Pons (tissue), 1 donor: Measurements from ENCODE around the gene ZBTB45.
"Not testable (repeated sequence)": the region's sequence is repeated elsewhere in the genome, so short reads cannot be mapped to it uniquely, and the experiment has no call there.

Source experiments
- DNase-seq: peaks from one replicate; pipeline ENCODE4 v3.0.0-alpha.2; 2016; ENCODE audit warnings: low spot score

The ZBTB45 gene

DNA sequence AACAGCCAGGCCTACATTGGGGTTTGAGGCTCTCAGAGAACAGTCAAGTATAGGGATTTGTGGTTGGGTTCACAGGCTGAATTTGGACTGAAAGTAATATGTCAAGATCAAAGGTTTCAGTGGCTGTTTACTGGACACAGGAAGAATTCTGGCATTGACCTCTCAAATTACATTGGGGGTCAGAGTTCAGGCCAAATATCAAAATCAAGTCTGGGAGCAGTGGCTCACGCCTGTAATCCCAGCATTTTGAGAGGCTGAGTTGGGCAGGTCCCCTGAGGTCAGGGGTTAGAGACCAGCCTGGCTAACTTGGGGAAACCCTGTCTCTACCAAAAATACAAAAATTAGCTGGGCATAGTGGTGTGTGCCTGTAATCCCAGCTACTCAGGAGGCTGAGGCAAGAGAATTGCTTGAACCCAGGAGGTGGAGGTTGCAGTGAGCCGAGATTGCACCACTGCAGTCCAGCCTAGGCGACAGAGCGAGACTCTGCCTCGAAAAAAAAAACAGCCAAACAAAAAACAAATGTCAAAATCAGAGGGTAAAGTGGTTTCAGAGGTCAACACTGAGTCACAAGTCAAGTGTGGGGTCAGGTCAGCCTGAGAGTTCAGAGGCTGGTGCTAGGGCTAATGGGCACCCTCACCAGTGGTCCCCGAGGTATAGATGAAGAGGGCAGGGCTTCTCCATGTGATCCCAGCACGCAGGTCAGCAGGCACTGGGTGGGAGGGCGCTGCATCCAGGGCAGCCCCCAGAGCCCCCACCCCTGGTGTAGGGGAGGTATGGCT lies 9.3 kb downstream of the ZBTB45 start:
- DNase-seq = no peak

DNA sequence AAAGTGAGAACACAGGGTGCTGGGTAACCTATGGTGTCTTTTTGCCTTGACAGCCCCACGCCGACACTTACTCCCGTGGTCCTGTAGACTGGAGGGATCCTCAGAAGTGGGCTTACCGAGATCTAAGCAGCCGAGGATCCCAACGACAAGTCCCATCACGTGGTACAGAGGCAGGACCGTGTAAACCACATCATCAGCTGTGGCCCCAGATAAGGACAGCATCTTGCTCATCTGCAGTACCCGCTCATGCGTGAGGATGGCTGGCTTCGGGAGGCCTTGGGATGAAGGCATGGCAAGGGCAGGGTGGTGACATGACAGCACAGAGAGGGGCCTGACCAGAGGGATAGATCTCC lies 9.9 kb downstream of the ZBTB45 start:
- no peak for DNase-seq

DNA sequence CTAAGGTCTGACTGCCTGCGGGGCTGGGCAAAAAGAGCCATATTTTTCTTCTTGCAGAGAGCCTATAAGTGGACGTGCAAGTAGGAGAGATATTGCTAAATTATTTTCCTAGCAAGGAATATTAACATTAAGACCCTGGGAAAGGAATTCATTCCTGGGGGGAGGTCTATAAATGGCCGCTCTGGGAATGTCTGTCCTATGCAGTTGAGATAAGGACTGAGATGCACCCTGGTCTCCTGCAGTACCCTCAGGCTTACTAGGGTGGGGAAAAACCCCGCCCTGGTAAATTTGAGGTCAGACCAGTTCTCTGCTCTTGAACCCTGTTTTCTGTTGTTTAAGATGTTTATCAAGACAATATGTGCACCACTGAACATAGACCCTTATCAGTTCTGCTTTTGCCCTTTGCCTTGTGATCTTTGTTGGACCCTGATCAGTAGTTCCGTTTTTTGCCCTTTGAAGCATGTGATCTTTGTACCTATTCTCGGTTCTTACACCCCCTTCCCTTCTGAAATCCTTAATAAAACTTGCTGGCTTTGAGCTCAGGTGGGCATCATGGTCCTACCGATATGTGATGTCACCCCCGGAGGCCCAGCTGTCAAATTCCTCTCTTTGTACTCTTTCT lies 11.9 kb downstream of the ZBTB45 start:
- not testable (repeated sequence) for DNase-seq

DNA sequence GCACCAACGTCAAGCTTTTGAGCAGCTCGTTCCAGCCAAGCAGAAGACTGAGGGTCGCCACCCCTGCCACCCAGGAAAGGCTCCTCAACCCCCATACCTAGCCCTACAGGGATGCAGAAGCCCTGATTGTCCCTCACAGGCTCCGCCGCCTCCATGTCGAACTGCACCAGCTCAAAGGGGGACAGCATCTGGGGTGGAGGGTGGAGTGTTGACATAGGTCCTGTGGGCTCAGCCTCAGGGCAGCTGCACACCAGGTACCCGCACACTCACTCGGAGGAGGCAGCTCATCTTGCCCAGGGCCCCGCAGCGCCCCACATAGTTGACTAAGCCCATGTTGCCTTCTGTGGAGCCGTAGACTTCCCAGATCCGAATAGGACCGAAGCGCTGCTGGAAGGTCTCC lies 19.4 kb downstream of the ZBTB45 start:
- DNase-seq = no peak

DNA sequence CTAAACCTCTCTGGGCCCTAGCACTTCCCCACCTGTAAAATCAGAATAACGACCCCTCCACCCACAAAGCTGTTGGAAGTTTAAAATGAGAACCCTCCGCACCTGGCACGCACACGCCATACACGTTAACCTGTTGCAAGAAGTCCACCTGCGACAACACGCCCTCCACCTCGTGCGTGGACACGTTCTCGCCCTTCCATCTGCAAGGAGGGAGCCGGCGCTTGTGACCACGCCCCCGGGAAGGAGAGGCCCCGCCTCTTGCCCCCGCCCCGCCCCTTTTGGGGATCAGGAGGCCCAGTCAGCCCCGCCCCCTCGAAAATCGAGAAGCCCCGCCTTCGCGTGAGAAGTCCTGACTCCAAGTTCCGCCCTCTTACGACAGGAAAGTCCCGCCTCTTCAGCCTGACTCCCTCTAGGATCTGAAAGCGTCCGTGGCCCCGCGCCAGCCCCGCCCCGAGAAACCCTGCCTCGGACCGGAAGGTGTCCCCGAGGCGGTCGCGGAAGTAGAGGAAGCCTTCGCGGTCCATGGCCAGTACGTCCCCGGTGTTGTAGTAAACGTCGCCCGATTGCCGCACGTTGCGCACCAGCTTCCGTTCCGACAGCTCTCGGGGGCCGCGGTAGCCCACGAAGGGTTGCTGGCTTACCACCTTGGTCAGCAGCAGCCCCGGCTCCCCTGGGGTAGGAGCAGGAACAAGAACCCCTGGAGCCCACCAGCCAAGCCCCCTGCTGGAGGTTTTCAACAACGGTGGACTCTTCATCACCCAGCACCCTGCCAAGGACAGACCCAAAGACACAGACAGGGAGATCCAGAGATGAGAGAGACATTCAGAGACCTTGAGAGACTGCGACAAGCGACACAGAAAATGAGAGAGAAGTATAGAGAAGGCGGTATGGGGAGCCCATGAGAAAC lies 20.3 kb downstream of the ZBTB45 start:
- DNase-seq = peak; percentile 100

DNA sequence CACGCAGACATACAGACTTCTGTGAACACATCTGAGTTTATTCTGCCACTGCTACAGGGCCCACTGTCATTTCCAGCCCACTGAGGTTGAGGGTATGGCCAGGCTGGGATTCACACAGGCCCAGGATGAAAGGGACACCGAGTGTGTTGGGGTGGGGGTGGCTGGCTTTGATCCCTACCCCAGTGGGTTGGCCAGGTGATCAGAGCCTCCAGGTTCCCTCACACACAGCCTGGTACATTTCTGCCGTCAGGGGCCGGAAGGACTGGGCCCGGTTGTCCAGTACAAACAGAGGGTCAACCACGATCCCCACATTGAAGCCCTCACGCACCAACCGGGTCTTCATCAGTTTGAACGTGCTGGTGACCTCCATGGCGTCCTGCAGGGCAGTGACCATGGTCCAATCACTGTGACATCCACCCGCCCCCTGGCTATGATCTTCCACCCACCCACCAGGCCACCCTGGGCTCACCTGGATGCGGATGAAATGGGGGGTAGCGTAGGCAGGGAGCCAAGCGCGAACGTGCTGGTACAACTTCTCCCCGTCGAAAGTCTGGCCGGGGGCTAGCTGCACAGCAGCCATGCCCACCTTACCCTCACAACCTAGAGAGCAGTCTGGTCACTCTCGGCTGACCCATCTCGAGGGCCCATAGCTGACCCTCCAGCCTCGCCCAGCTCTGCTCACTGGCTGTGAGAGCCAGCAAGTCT lies 21.1 kb downstream of the ZBTB45 start:
- DNase-seq = no peak

DNA sequence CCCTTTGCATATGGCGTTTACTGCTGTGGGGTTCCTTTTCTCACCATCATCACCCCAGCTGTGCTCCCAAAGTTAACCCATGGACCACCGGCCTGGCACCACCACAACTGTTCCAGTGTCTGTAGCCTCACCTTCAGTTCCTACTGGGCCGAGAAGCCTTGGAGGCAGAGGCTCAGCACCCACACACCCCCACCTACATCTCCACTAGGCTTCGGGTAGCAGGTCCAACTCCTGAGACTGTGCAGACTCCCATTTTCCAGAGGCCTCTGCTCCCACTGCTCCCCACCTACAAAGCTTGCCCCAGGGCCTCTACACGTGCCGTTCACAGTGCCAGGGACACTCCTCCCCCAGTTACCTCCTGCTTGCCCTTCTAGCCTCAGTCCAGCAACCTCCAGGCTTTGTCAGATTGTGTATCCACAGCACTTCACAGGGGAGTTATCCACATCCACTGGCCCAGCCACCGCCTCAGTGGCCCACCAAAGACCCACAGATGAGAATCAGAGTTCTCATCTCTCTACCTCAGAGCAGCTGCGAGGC lies 21.9 kb downstream of the ZBTB45 start:
- DNase-seq = no peak

DNA sequence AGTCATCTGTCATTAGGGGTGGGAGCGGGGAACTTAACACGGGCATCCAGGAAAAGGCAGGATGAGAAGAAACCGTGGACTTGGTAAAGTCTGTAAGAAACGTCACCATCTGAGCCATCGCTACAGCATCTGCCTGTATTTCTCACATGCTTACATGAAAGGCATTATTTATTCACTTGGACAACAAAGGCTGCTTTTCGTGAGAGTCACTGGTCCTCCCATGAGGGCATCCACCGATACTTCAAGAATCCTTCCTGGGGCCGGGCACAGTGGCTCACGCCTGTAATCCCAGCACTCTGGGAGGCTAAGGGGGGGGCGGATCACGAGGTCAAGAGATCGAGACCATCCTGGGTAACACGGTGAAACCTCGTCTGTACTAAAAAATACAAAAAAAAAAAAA lies 27.3 kb downstream of the ZBTB45 start:
- DNase-seq = peak; percentile 76

DNA sequence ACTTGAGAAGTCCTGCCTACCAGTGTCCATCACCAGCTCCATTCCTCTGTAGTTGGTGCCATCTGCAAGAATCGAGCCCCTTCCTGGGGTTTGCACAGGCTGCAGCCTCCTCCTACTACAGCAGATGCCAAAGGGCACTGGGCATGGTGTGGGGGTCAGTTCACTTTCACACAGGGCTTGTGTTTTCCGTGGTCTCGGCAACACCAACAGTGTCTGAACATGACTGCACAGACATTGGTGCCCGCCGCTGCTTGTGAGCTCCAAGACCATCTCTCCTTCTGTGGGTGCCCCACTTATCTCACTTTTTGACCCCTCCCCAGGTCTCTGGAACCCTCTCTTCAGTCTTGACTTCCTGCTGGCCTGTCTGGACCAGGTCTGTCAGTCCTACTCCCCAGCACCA lies 28.2 kb downstream of the ZBTB45 start:
- no peak for DNase-seq

DNA sequence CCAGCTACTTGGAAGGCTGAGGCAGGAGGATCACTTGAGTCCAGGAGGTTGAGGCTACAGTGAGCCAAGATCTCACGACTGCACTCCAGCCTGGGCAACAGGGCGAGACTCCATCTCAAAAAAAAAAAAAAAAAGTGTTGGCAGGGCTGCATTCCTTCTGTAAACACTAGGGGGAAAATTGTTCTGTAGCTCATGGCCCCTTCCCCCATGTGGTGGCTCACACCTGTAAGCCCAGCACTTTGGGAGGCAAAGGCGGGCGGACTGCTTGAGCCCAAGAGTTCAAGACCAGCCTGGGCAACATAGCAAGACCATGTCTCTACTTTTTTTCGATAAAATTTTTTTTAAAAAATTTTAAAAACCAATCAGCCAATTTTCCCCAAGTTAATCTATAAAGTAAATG lies 35.3 kb downstream of the ZBTB45 start:
- DNase-seq = not testable (repeated sequence)

DNA sequence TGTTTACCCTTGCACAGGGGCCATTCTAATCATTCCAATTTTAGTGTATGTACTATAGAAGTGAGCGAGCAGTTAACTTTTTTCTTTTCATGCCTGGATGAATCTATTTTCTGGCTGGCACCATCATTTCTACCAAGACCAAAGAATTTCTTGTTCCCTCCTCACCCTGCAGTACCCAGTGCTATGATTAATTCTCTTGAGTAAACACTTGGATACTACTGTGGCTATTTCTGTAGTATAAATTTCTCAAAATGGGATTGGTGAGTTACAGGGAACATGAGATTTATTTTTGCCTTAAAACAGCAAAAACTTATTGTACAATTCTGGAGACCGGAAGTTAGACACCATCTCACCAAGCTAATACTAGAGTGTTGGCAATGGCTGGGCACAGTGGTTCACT lies 35.8 kb downstream of the ZBTB45 start:
- no peak for DNase-seq

DNA sequence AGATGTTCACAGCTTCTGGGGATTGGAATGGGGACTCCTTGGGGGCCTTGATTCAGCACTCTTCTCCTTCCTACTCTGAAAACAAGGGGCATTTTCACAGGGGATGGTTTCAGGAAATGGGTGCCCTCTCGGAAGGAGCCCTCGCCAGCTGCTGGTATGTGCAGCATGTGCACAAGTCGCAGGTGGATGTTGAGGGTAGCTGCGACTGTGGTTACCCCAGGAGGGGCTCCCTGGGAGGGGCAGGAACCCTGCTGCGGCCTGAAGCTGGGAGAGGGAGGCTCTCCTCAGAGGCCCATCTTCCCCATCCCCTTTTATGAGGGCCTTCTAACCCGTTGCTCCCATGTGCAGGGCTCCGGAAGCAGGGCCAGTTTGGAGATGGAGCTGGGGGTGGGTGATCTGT lies 37.2 kb downstream of the ZBTB45 start:
- DNase-seq = no peak

DNA sequence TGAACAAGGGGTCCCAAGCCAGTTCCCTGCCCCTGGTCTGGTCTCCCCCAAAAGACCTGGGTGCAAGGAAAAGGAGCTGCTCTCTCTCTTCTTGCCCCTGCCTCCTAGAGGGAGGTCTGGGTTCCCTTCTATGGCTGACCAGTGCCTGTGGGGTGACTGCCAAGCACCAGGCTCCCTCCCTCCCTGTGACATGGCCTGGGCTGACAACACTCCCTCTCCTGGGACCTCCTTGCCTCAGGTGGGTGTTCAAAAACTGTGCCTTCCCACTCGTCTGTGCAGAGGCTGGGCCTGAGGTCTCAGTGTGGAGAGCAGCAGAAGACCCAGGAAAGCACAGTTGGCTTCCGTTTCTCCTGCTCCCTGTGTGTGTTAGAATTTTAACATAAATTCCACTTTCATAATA lies 38.8 kb downstream of the ZBTB45 start:
- DNase-seq = no peak

DNA sequence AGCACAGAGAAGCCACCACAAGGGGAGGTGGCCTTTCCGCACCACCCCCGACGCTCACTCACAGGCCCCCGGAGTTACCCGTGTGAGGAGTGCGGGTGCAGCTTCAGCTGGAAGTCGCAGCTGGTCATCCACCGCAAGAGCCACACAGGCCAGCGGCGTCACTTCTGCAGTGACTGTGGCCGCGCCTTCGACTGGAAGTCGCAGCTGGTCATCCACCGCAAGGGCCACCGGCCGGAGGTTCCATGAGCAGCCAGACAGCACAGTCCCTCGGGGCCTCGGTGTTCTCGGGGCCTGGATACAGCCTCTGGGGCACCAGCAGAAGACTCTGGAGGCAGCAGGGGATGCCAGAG lies 39.2 kb downstream of the ZBTB45 start:
- no peak for DNase-seq

DNA sequence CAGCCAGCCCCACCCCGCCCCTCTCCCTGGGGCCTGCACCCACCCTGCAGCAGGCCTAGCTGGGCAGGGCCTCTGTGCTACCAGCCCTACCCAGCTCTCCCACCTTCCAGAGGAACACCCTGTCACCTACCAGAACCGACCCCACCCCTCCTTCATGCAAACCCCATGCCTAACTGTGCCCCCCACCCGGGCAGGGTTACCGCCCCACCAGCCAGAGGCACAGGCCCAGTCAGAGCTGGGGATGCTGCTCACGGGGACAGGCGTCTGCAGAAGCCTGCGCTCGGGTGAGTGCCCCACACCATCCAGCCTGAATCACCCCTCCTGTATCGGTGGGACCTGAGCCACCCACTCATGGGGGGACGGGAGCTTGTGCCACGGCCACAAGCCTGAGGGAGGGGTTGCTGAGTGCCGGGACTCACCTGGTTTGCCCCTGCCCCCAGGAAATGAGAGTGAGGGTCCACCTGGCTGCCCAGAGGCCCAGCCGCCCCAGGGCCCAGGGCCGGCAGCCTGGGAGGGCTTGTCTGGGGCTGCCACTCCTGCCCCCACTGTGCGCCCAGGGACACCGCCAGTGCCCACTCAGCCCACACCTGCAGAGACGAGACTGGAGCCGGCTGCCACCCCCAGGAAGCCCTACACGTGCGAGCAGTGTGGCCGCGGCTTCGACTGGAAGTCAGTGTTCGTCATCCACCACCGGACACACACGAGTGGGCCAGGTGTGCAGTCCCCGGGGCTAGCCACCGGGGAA lies 39.7 kb downstream of the ZBTB45 start:
- no peak for DNase-seq

DNA sequence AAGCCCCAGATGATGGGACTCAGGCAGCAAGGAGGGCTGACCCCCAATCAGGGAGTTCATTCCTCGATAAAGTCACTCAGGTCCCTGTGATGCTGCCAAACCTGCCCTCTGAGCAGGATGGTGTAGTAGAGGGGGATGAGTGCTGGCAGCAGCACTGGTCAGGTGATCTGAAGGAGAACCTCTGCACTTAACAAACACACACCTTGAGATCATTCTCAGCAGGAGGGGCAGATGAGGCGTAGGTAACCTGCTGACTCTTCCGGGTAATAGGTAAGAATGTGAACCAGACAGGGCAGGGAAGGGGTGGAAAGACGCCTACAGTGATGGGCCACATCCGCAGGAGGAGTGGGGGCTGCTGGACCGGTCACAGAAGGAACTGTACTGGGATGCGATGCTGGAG lies 40.3 kb downstream of the ZBTB45 start:
- no peak for DNase-seq

DNA sequence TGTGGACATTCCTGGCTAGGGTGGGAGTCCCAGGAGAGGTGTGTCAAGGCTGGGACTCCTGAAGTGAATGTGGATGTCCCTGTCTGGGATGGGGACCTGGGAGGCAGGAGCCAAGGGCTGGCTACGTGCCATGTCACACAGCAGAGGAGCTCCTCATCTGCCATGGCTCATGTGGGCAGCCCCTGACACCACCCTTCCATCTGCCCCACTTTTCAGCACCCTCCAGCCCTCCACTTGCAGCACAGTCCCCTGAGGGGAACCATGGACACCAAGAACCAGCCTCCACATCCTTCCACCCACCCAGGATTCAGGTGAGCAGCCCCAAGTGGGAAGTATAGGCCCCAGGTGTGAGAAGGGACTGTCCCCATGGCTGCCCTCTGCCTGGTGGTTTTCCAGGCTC lies 41.7 kb downstream of the ZBTB45 start:
- no peak for DNase-seq

DNA sequence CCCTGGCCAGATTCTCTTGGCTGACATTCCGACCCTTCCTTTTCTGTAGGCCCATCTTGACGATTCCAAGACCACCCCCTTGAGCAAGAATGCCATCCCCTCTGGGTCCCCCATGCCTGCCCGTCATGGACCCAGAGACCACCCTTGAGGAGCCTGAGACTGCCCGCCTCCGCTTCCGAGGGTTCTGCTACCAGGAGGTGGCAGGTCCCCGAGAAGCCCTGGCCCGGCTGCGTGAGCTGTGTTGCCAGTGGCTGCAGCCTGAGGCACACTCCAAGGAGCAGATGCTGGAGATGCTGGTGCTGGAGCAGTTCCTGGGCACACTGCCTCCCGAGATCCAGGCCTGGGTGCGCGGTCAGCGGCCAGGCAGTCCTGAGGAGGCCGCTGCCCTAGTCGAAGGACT lies 42.5 kb downstream of the ZBTB45 start:
- no peak for DNase-seq

DNA sequence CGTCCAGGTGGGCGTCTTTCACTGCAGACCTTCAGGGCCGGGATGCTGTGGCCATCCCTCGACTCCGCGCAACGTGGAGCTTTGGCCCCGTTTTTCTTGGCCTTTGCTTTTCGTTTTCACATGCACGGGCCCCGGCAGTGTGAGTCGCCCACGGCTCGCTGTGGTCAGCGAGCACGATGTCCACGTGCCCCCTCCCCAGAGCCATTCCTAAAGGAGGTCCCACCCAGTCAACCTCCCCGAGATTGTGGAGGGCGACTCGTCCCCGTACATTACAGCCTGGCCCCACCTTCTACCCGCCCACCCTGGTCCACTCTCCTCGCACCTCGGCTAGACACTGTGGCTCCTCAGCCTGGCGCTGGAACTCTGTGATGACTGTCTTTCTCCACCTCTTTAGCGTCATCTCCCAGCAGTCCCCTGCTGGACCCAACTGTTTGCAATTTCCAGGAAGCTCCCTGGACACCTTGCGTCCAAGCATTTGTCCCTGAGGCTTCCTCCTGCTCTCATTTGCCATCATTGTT lies 43.1 kb downstream of the ZBTB45 start:
- peak; percentile 33 for DNase-seq

DNA sequence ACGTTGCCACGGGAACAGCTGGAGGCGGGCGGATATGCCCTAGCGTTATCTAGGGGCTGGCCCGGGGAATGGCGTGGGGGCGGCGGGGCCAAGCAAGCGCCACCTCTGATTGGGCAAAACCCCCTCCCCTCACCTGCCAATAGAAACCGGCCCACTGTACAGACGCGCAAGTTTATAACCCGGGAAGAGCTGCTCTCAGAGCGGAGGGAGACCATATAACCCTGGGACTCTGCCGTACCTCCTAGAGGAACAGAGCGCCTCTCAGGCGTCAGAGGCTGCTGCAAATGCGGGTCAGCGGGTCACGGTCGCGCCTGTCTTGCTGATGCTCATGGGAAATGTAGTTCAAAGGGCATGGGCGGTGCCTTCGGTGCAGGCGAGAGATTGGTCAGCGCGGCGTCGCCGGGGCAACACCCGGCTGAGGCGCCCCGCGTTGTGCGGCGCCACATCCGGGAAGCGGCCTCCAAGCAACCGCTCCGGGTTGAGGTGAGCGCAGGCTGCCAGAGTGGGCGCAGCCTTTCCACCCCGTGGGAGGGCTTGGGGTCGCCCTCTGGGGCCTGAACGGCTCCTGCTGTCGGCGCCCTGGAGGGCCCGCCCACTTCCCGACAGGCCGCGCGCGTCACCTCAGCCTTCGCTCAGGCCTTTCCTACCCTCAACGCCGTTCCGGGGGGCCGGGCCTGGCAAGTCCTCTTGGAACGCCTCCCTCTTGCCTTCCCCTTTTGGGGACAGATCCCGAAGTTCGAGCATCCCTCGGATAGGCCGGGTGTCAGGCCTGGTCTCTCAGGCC lies 43.7 kb downstream of the ZBTB45 start, which contains the start of gene ZNF446:
TSS of gene ZNF446 (plus strand) at position 639 of the 784 bp plus-strand sequence. CDS start 867 bp downstream, outside the sequence.
- peak; percentile 98 for DNase-seq
